Keratinocyte (primary cell): ENCODE results near the gene LRRC10B.

Experiments
- CTCF ChIP-seq, 3 experiments: IDR thresholded peaks in 1 of 3; conservative IDR thresholded peaks in 1 of 3; optimal IDR thresholded peaks in 1 of 3; 2 replicates in 2 of 3; 3 replicates in 1 of 3; pipeline versions ENCODE3 to v1.5.1; 2011; ENCODE audit warnings: low read length in 3 of 3, mild to moderate bottlenecking in 3 of 3, moderate library complexity in 2 of 3, control low read depth in 1 of 3, inconsistent platforms in 1 of 3; ENCODE audit not compliant: insufficient read depth in 2 of 3; ENCODE audit errors: extremely low read depth in 1 of 3
- EZH2 ChIP-seq: IDR thresholded peaks from one replicate; pipeline ENCODE4 v1.6.1; 2012; ENCODE audit warnings: inconsistent platforms, mild to moderate bottlenecking, low read length, moderate library complexity

DNA sequence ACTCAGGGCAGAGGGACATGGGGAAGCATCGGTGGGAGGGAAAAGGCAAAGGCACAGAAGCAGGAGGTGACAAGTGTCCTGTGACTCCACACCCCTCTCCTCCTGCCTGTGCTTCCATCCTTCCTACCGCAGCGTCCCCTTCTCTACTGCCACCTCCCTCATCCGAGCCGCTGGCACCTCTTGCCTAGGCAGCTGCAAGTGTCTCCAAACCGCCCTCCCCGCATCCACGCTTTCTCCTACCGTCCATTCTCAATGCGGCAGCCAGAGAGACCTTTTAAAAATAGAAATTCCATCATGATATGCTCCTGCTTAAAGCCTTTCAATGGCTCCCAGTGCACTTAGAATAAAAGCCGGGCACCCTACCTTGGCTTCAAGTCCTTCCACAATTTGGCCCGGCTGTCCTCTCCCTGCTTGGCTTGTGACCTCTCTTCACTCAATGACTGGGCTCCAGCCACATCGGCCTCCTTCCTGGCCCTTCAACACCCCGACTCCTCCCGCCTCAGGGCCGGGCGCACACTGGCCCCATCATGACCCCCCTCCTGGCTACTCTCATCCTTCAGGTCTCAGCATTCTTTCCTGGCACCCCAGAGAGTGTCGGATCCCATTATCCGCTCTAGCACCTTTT lies 16.5 kb downstream of the LRRC10B start:
- TF ChIP-seq EZH2 (no peak), CTCF (optimal IDR thresholded peaks at IDR 0.05 in 1 of 3, IDR thresholded peaks at IDR 0.05 in 1 of 3, conservative IDR thresholded peaks at IDR 0.05 in 1 of 3; ENCODE audit: extremely low read depth in 1 of 3, insufficient read depth in 2 of 3, low read length in 3 of 3) (no peak)
